ENCODE data around the gene GABBR2. TPM values are rescaled to one million over a fixed set of nuclear protein-coding genes. Genes with fewer than 3 reads are reported as not detected.

The GABBR2 gene
- total and polyA plus RNA-seq, 2 donors (not counting 1 experiment from before 2014, with no cell fraction given) = 0.03 TPM; not detected in 1

- DNase-seq (no peak), ATAC-seq (ENCODE audit: low read depth) (no peak)
- peaks cover 60% of the 10 kb centered on the region for H3K27me3 Mint-ChIP-seq
- TF ChIP-seq CTCF (IDR thresholded peaks at IDR 0.05) = no peak
- no peak for TF ChIP-seq EZH2 (IDR thresholded peaks at IDR 0.05; ENCODE audit: borderline replicate concordance, insufficient read depth, low read depth, low read length, poor library complexity, severe bottlenecking)
- H3K9me3 Mint-ChIP-seq (ENCODE audit: insufficient read depth) = peaks cover 6% of the 10 kb centered on the region
- no peak overlapping the region for H3K27ac Mint-ChIP-seq
- Histone ChIP-seq H3K27ac (ENCODE audit: low read length in 2 of 2) (no peak overlapping the region), H3K9ac (ENCODE audit: low read length) (no peak overlapping the region), H4K20me1 (ENCODE audit: control insufficient read depth, insufficient read depth, low read length, poor library complexity, severe bottlenecking) (no peaks in the 10 kb centered on the region), H3K4me3 (ENCODE audit: control extremely low read depth in 1 of 5, extremely low read depth in 1 of 5, insufficient read depth in 1 of 5, low read depth in 2 of 5, low read length in 4 of 5) (no peak overlapping the region), H3K9me3 (ENCODE audit: control extremely low read depth in 1 of 3, control insufficient read depth in 2 of 3, insufficient read depth in 1 of 3, low read length in 2 of 3) (no peaks in the 10 kb centered on the region), H3K4me1 (ENCODE audit: control insufficient read depth in 2 of 2, insufficient read depth in 2 of 2, low read length in 2 of 2) (no peaks in the 10 kb centered on the region), H2AFZ (ENCODE audit: insufficient read depth, low read depth, low read length, poor library complexity, severe bottlenecking) (no peak overlapping the region), H3K79me2 (ENCODE audit: control insufficient read depth, insufficient read depth, low read length) (no peaks in the 10 kb centered on the region), H3K27me3 (replicated peaks in 1 of 4; ENCODE audit: control extremely low read depth in 1 of 4, control insufficient read depth in 3 of 4, insufficient read depth in 4 of 4, low read length in 3 of 4) (peaks cover 0 to 13% (median 9%) of the 10 kb centered on the region in 4 experiments), H3K4me2 (replicated peaks; ENCODE audit: low read depth, low read length, poor library complexity, severe bottlenecking) (no peak overlapping the region), H3K36me3 (replicated peaks in 1 of 2; ENCODE audit: control extremely low read depth in 1 of 2, control insufficient read depth in 1 of 2, extremely low read depth in 1 of 2, insufficient read depth in 2 of 2, low read length in 1 of 2) (no peaks in the 10 kb centered on the region)
- ChIA-PET POLR2A (no interaction called here), CTCF (no interaction called here)
- WGBS (ENCODE audit: insufficient coverage) = 98% methylated on average over 7 of the region's 7 CpGs
- intact Hi-C loops (cut with micrococcal nuclease) = no loop called here
- H3K4me1 Mint-ChIP-seq = peaks cover under 1% of the 10 kb centered on the region
- no peak overlapping the region for H3K4me3 Mint-ChIP-seq
These were observed 7.2 kb downstream of the GABBR2 start for GRCh38 chr9:98701576-98701975.

DNA sequence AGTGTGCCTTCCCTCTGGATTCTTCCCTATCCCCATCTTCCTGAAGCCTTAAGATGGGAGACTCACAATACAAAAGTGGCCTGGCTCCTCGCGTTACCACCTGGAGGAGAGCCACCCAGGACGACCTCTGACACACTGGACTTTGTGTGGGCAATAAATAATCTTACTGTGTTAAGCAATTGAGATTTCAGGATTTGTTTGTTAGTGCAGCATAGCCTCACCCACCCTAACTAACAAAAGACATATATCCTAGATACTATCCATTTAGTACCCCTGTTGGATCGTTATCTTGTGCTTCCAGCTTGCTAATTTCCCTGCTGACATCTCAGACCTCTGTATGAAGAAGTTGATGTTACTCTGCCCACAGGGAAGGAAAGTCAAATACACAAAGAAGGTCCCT lies 7.9 kb downstream of the GABBR2 start:
- Histone ChIP-seq H3K79me2 (ENCODE audit: control insufficient read depth, insufficient read depth, low read length) (no peaks in the 10 kb centered on the region), H3K4me3 (ENCODE audit: control extremely low read depth in 1 of 5, extremely low read depth in 1 of 5, insufficient read depth in 1 of 5, low read depth in 2 of 5, low read length in 4 of 5) (no peak overlapping the region), H3K9me3 (ENCODE audit: control extremely low read depth in 1 of 3, control insufficient read depth in 2 of 3, insufficient read depth in 1 of 3, low read length in 2 of 3) (no peaks in the 10 kb centered on the region), H2AFZ (ENCODE audit: insufficient read depth, low read depth, low read length, poor library complexity, severe bottlenecking) (no peak overlapping the region), H3K36me3 (replicated peaks in 1 of 2; ENCODE audit: control extremely low read depth in 1 of 2, control insufficient read depth in 1 of 2, extremely low read depth in 1 of 2, insufficient read depth in 2 of 2, low read length in 1 of 2) (no peaks in the 10 kb centered on the region), H3K27ac (ENCODE audit: low read length in 2 of 2) (no peak overlapping the region), H4K20me1 (ENCODE audit: control insufficient read depth, insufficient read depth, low read length, poor library complexity, severe bottlenecking) (no peaks in the 10 kb centered on the region), H3K9ac (ENCODE audit: low read length) (no peak overlapping the region), H3K4me1 (ENCODE audit: control insufficient read depth in 2 of 2, insufficient read depth in 2 of 2, low read length in 2 of 2) (no peaks in the 10 kb centered on the region), H3K4me2 (replicated peaks; ENCODE audit: low read depth, low read length, poor library complexity, severe bottlenecking) (no peak overlapping the region), H3K27me3 (replicated peaks in 1 of 4; ENCODE audit: control extremely low read depth in 1 of 4, control insufficient read depth in 3 of 4, insufficient read depth in 4 of 4, low read length in 3 of 4) (peaks cover 0 to 10% (median 8%) of the 10 kb centered on the region in 4 experiments)
- H3K9me3 Mint-ChIP-seq (ENCODE audit: insufficient read depth) = peaks cover 6% of the 10 kb centered on the region
- no peak overlapping the region for H3K27ac Mint-ChIP-seq
- WGBS (ENCODE audit: insufficient coverage) = no CpG with 5 or more reads among the region's 4 CpGs
- ATAC-seq (ENCODE audit: low read depth) = no peak
- intact Hi-C loops (cut with micrococcal nuclease) = no loop called here
- H3K4me3 Mint-ChIP-seq = no peak overlapping the region
- H3K4me1 Mint-ChIP-seq = no peaks in the 10 kb centered on the region
- ChIA-PET POLR2A (no interaction called here), CTCF (no interaction called here)
- peaks cover 59% of the 10 kb centered on the region for H3K27me3 Mint-ChIP-seq
- TF ChIP-seq CTCF (IDR thresholded peaks at IDR 0.05) = no peak
- TF ChIP-seq EZH2 (IDR thresholded peaks at IDR 0.05; ENCODE audit: borderline replicate concordance, insufficient read depth, low read depth, low read length, poor library complexity, severe bottlenecking) = no peak
- no peak for DNase-seq

Measured in B cell (primary cell).